VCaP (cell line): Measurements from ENCODE around the gene LBHD2.

ENCODE experiments used
- H3K27ac ChIP-seq: fragments of 450-650 bp; 2 replicates; pipeline ENCODE4 v1.5.1; 2017
- CTCF ChIP-seq: fragments of 450-650 bp; conservative IDR thresholded peaks from 2 replicates; pipeline ENCODE4 v1.5.1; 2017; ENCODE audit warnings: mild to moderate bottlenecking, moderate library complexity

LBHD2 gene

GRCh38 chr14:103061482-103061976 lies 22.5 kb upstream of the LBHD2 start:
- H3K27ac ChIP-seq = no peak overlapping the region
- TF ChIP-seq CTCF = no peak

- no peak for TF ChIP-seq CTCF
- no peak overlapping the region for H3K27ac ChIP-seq
Measured at GRCh38 chr14:103064436-103064835, 19.6 kb upstream of the LBHD2 start.

GRCh38 chr14:103064978-103065377 lies 19.0 kb upstream of the LBHD2 start:
- no peak overlapping the region for H3K27ac ChIP-seq
- no peak for TF ChIP-seq CTCF

GRCh38 chr14:103065861-103066260 lies 18.1 kb upstream of the LBHD2 start:
- no peak overlapping the region for H3K27ac ChIP-seq
- TF ChIP-seq CTCF = no peak

GRCh38 chr14:103066399-103066798 lies 17.6 kb upstream of the LBHD2 start:
- H3K27ac ChIP-seq = no peak overlapping the region
- no peak for TF ChIP-seq CTCF

- TF ChIP-seq CTCF = no peak
- no peak overlapping the region for H3K27ac ChIP-seq
Measured at GRCh38 chr14:103067231-103067954, 16.6 kb upstream of the LBHD2 start.

- no peak for TF ChIP-seq CTCF
- H3K27ac ChIP-seq = no peak overlapping the region
Measured at GRCh38 chr14:103068351-103069073, 15.5 kb upstream of the LBHD2 start.
